ENCODE measurements around the gene TRAM2. TPM values are rescaled to one million over a fixed set of nuclear protein-coding genes. Genes with fewer than 3 reads are reported as not detected.

TRAM2 gene
- 3.5 TPM for total RNA-seq

GRCh38 chr6:52577022-52577777 lies at the start of gene TRAM2:
TSS of gene TRAM2 (minus strand) at chr6:52577060. CDS start at chr6:52576915, 145 bp downstream.
- peak; percentile 89 for ATAC-seq

GRCh38 chr6:52622810-52623209 lies 46.0 kb upstream of the TRAM2 start:
- ATAC-seq = no peak

GRCh38 chr6:52621631-52622030 lies 44.8 kb upstream of the TRAM2 start:
- ATAC-seq = no peak

GRCh38 chr6:52620906-52621190 lies 44.0 kb upstream of the TRAM2 start:
- no peak for ATAC-seq

- ATAC-seq = no peak
Observed at GRCh38 chr6:52620055-52620905, 43.4 kb upstream of the TRAM2 start.

GRCh38 chr6:52617087-52617486 lies 40.2 kb upstream of the TRAM2 start:
- no peak for ATAC-seq

GRCh38 chr6:52616059-52616690 lies 39.3 kb upstream of the TRAM2 start:
- ATAC-seq = no peak

GRCh38 chr6:52612336-52613054 lies 35.6 kb upstream of the TRAM2 start:
- ATAC-seq = no peak

- ATAC-seq = peak; percentile 97
Observed at GRCh38 chr6:52611833-52612232, 35.0 kb upstream of the TRAM2 start.

- ATAC-seq = peak; percentile 80
Observed at GRCh38 chr6:52610745-52611355, 34.0 kb upstream of the TRAM2 start.

- ATAC-seq = no peak
Observed at GRCh38 chr6:52610011-52610410, 33.2 kb upstream of the TRAM2 start.

- ATAC-seq = no peak
Observed at GRCh38 chr6:52605610-52606185, 28.8 kb upstream of the TRAM2 start.

- no peak for ATAC-seq
Observed at GRCh38 chr6:52603000-52603795, 26.3 kb upstream of the TRAM2 start.

- no peak for ATAC-seq
Observed at GRCh38 chr6:52598824-52599190, 21.9 kb upstream of the TRAM2 start.

GRCh38 chr6:52598123-52598823 lies 21.4 kb upstream of the TRAM2 start:
- ATAC-seq = peak; percentile 41

- ATAC-seq = no peak
Observed at GRCh38 chr6:52597738-52598122, 20.9 kb upstream of the TRAM2 start.

GRCh38 chr6:52596371-52597028 lies 19.6 kb upstream of the TRAM2 start:
- ATAC-seq = no peak

GRCh38 chr6:52595796-52596130 lies 18.9 kb upstream of the TRAM2 start:
- no peak for ATAC-seq

GRCh38 chr6:52595000-52595795 lies 18.3 kb upstream of the TRAM2 start:
- peak; percentile 51 for ATAC-seq

All from esophagus mucosa (tissue), 1 donor.